Tibial artery (tissue), 4 donors: ENCODE measurements around the gene CHDH.

Experiments
- DNase-seq, 2 donors: peaks; one replicate each; pipeline ENCODE4 v3.0.0-alpha.2; 2019
- H3K27ac ChIP-seq, 2 donors: fragments of 200-600 bp; sonication (generic) in 1 of 2; 1 replicate in 1 of 2; 2 replicates in 1 of 2; pipeline ENCODE4 v1.5.1; 2018 to 2019; ENCODE audit warnings: mild to moderate bottlenecking in 1 of 2
- H3K27me3 ChIP-seq, 2 donors: fragments of 200-600 bp; sonication (generic) in 1 of 2; one replicate each; pipeline versions ENCODE4 v1.5.1 to v1.6.0; 2016 to 2019
- H3K36me3 ChIP-seq, 3 donors: fragments of 200-600 bp; sonication (generic) in 2 of 3; one replicate each; pipeline ENCODE4 v1.5.1; 2016 to 2019; ENCODE audit warnings: mild to moderate bottlenecking in 2 of 3
- H3K4me1 ChIP-seq, 4 donors: fragments of 200-600 bp; sonication (generic) in 2 of 4; 1 replicate in 3 of 4; 2 replicates in 1 of 4; pipeline ENCODE4 v1.5.1; 2016 to 2019
- H3K4me3 ChIP-seq, 2 donors: fragments of 200-600 bp; sonication (generic) in 1 of 2; 1 replicate in 1 of 2; 2 replicates in 1 of 2; pipeline ENCODE4 v1.5.1; 2018 to 2019; ENCODE audit warnings: mild to moderate bottlenecking in 2 of 2
- H3K9me3 ChIP-seq, 3 donors: fragments of 200-600 bp; sonication (generic) in 1 of 3; one replicate each; pipeline ENCODE4 v1.5.1; 2016 to 2019
- intact Hi-C: fragments of 100-400 bp; cut with DNase I; formaldehyde crosslinking; loops from one replicate; pipeline ENCODE4 v1.15.0; 2023; ENCODE audit warnings: low total_unique reads
- TF ChIP-seq, protein P1 (sequence below), 2 experiments: fragments of 200-600 bp in 1 of 2; fragments of 450-650 bp in 1 of 2; IDR thresholded peaks; one replicate each; pipeline ENCODE4 v1.5.1; 2017 to 2019; ENCODE audit warnings: antibody characterized with exemption in 2 of 2, mild to moderate bottlenecking in 1 of 2, moderate library complexity in 1 of 2

Gene CHDH

DNA sequence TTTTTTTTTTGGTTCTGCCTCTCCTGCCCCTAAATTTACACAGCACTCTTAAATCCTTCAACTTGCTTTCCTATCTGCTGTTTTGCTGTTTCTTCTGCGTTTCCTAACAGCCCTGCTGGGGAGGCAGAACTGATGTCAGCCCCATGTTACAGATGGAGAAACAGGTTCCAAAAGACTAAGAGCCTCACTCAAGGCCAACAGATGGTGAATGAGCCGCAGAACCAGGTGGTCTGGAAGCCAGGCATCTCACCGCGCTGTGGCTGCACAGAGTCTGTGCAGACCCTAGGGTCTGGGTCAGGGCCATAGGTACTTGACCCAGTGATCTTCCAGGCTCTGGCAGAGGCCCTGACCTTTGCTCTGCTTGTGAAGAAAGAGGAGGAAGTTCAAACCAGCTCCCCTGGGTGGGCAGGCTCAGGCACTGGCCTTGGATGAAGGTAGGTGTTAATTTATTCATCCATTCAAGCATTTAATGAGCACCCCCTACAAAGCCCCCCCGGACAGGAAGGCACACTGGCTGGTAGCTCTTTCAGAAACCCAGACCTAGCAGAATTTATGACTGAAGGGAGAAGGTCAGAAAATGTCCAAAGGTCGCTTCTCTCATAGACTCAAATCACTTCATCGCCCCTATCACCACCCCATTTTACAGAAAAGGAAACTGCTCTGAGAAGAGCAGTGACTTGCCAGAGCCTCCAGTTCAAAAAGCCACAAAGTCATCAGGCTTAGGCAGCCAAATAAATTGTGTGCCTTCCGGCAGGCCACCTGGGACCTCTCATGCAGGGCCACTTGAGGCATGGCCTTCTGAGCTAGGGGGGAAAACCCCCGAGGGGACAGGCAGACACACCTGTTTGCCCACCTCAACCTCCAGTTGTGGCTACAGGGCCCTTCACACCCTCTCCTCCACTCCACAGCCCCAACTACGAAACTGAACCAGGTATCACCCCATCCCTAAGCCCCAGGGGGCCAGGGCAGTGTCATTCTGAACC is 2.7 kb downstream of the CHDH start:
- Histone ChIP-seq H3K4me1 (peaks cover 0 to 37% (median 6%) of the 10 kb centered on the region in 4 donors), H3K27ac (no peak overlapping the region), H3K4me3 (no peak overlapping the region), H3K27me3 (peaks cover 0 to 11% of the 10 kb centered on the region in 2 donors), H3K9me3 (no peaks in the 10 kb centered on the region), H3K36me3 (peaks cover 0 to 7% (median 0%) of the 10 kb centered on the region in 3 donors)
- intact Hi-C loops = no loop called here
- TF ChIP-seq, protein P1, sequence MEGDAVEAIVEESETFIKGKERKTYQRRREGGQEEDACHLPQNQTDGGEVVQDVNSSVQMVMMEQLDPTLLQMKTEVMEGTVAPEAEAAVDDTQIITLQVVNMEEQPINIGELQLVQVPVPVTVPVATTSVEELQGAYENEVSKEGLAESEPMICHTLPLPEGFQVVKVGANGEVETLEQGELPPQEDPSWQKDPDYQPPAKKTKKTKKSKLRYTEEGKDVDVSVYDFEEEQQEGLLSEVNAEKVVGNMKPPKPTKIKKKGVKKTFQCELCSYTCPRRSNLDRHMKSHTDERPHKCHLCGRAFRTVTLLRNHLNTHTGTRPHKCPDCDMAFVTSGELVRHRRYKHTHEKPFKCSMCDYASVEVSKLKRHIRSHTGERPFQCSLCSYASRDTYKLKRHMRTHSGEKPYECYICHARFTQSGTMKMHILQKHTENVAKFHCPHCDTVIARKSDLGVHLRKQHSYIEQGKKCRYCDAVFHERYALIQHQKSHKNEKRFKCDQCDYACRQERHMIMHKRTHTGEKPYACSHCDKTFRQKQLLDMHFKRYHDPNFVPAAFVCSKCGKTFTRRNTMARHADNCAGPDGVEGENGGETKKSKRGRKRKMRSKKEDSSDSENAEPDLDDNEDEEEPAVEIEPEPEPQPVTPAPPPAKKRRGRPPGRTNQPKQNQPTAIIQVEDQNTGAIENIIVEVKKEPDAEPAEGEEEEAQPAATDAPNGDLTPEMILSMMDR (IDR thresholded peaks at IDR 0.05) = no peak
- no peak for DNase-seq

DNA sequence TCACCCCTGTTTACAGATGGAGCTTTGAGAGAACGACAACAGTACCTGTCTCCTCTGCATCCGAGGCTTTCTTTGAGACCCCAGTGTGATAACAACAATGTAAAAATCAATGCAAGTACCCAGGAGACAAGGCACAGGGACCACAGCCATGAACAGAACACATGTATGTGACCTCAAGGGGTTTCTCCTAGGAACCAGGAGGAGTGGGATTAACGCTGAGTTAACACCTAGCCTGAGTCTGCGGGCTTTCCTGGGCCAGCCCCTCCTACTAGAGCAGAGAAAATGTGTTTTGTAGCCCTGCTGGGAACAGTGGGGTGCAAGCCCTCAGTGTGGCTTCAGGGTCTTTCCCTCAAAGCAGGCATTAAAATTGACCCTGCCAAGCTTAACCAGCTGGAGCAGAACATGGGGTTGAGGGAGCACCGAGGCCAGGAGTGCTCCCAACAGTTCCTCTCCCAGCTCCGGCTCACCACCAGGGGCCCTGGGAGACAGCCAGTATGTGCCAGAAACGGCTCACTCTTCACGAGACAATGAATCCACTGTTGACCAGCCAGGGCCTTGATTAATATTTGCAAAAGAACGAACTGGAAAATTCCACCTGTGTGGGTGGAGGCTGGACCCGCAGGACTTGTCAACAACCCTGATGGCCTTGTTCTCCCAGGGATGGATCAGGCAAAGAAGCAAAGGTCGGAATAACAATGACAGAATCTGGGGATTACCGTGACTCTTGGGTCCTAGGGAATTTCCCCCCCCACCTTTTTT is 3.6 kb downstream of the CHDH start:
- Histone ChIP-seq H3K4me3 (no peak overlapping the region), H3K4me1 (peaks cover 0 to 37% (median 6%) of the 10 kb centered on the region in 4 donors)

DNA sequence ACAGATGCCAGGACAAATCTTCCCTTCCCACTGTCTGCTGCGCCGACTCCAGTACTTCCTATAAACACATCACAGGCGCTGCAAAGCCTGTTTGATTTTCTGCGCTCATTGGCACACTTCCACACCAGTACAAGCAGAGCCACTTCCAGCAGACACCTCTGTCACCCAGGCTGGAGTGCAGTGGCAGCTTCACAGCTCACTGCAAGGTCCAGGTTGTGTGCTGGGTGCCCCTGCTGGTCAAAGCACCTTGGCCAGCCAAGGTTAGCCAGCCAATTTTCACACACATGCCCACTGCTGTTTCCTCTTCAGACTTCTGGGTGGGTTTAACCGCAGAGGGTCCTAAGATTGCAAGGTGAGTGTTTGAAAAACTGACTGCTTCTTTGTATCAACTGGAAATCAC is 4.9 kb downstream of the CHDH start:
- TF ChIP-seq, protein P1 (IDR thresholded peaks at IDR 0.05) = no peak
- Histone ChIP-seq H3K9me3 (no peaks in the 10 kb centered on the region), H3K27me3 (no peaks in the 10 kb centered on the region), H3K36me3 (peaks cover 0 to 13% (median 0%) of the 10 kb centered on the region in 3 donors), H3K27ac (no peak overlapping the region), H3K4me3 (no peak overlapping the region), H3K4me1 (peaks cover 0 to 29% (median 1%) of the 10 kb centered on the region in 4 donors)
- DNase-seq = no peak
- intact Hi-C loops = no loop called here

More for the DNA sequence above, 3.6 kb downstream of the CHDH start:
- TF ChIP-seq, protein P1 (IDR thresholded peaks at IDR 0.05) = no peak
- Histone ChIP-seq H3K27ac (no peak overlapping the region), H3K27me3 (peaks cover 0 to 4% of the 10 kb centered on the region in 2 donors), H3K9me3 (no peaks in the 10 kb centered on the region), H3K36me3 (peaks cover 0 to 13% (median 0%) of the 10 kb centered on the region in 3 donors)
- intact Hi-C loops = no loop called here
- DNase-seq = no peak

DNA sequence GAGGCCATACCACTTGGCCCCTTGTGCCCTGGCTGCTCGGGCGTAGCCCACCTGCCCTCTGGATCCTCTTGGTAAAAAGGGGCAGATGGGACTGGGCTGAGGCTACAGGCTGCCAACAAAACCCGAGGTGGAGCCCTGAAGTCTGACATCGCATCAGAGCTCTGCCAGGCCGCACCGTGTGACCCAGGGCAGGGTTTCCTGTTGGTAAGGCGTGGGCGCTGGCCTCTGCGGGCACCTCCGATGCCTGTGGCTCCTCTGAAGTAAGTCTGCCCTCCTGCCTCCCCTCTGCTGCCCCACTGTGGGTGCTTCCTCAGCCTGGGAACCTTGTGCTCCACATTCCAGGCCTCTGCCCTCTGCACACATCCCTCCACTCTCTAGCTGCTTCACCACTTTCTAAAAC is 8.9 kb downstream of the CHDH start:
- peak in 1 of 2 donors; percentile 54 for DNase-seq
- H3K27me3 ChIP-seq = no peaks in the 10 kb centered on the region
- no peaks in the 10 kb centered on the region for H3K9me3 ChIP-seq
- TF ChIP-seq, protein P1 (IDR thresholded peaks at IDR 0.05) = no peak
- no peaks in the 10 kb centered on the region for H3K4me1 ChIP-seq
- intact Hi-C loops = no loop called here
- no peak overlapping the region for H3K27ac ChIP-seq
- no peak overlapping the region for H3K4me3 ChIP-seq
- peaks cover 0 to 13% (median 0%) of the 10 kb centered on the region in 3 donors for H3K36me3 ChIP-seq

GRCh38 chr3:53836084-53836872 is 9.9 kb downstream of the CHDH start:
- no peaks in the 10 kb centered on the region for H3K9me3 ChIP-seq
- TF ChIP-seq, protein P1 (IDR thresholded peaks at IDR 0.05) = no peak
- H3K27ac ChIP-seq = no peak overlapping the region
- H3K4me3 ChIP-seq = no peak overlapping the region
- no peaks in the 10 kb centered on the region for H3K27me3 ChIP-seq
- DNase-seq = peak in 1 of 2 donors; percentile 53
- intact Hi-C loops = no loop called here
- H3K36me3 ChIP-seq = peaks cover 0 to 13% (median 0%) of the 10 kb centered on the region in 3 donors
- no peaks in the 10 kb centered on the region for H3K4me1 ChIP-seq
